ENCODE measurements around the gene EFNB1. TPM values are rescaled to one million over a fixed set of nuclear protein-coding genes. Genes with fewer than 3 reads are reported as not detected.

EFNB1 gene
- total and polyA plus RNA-seq, 2 experiments from 2014 or later, result 1.3 to 2.7 TPM

- H3K27me3 Mint-ChIP-seq (ENCODE audit: insufficient read depth, low read depth, poor library complexity), result peaks cover 9% of the 10 kb centered on the region
- no peaks in the 10 kb centered on the region for H3K9me2 ChIP-seq (ENCODE audit: insufficient read depth)
Observed at GRCh38 chrX:68852046-68852445, 23.2 kb downstream of the EFNB1 start.

More at GRCh38 chrX:68852046-68852445, 23.2 kb downstream of the EFNB1 start:
- no peaks in the 10 kb centered on the region for H3K36me3 ChIP-seq (ENCODE audit: insufficient read depth)
- H4K20me1 ChIP-seq (replicated peaks; ENCODE audit: insufficient read depth), result no peaks in the 10 kb centered on the region
- TF ChIP-seq NANOG (IDR thresholded peaks at IDR 0.05; ENCODE audit: borderline replicate concordance) (no peak), STAT1 (IDR thresholded peaks at IDR 0.05; ENCODE audit: unreplicated experiment) (no peak), ZNF331 (CRISPR knock-in tag; IDR thresholded peaks at IDR 0.05; ENCODE audit: low read depth) (no peak), EZH2 (IDR thresholded peaks at IDR 0.05; ENCODE audit: low read depth, unreplicated experiment) (no peak), ETS1 (IDR thresholded peaks at IDR 0.05) (no peak), ZNF462 (CRISPR knock-in tag; IDR thresholded peaks at IDR 0.05) (no peak), CREB1 (CRISPR knock-in tag; IDR thresholded peaks at IDR 0.05; ENCODE audit: low read depth) (no peak), POLR2AphosphoS5 (IDR thresholded peaks at IDR 0.05; ENCODE audit: low read depth) (no peak), EZH2phosphoT487 (IDR thresholded peaks at IDR 0.05; ENCODE audit: unreplicated experiment) (no peak), ZNF114 (CRISPR knock-in tag; IDR thresholded peaks at IDR 0.05) (no peak), JUNB (IDR thresholded peaks at IDR 0.05; ENCODE audit: unreplicated experiment) (no peak), REST (IDR thresholded peaks at IDR 0.05; ENCODE audit: unreplicated experiment) (no peak), CTCF (conservative IDR thresholded peaks at IDR 0.05; ENCODE audit: low read depth in 2 of 2) (no peak)
- H3K27me3 ChIP-seq (ENCODE audit: insufficient read depth), result peaks cover 7% of the 10 kb centered on the region; the same call in 1 of the 2 replicates
- peaks cover 8% of the 10 kb centered on the region for H3K4me1 ChIP-seq (ENCODE audit: insufficient read depth)
- no peaks in the 10 kb centered on the region for H3F3A ChIP-seq (replicated peaks; ENCODE audit: low read depth)
- no peaks in the 10 kb centered on the region for H3K9me3 Mint-ChIP-seq
- no peak overlapping the region for H3K4me3 ChIP-seq
- no peak overlapping the region for H3K27ac Mint-ChIP-seq
- H3K4me3 Mint-ChIP-seq, result no peak overlapping the region
- H3K27ac ChIP-seq (ENCODE audit: low read depth), result no peak overlapping the region
- H3K4me2 ChIP-seq, result no peak overlapping the region
- no peak overlapping the region for H2AFZ ChIP-seq
- no peak for ATAC-seq
- H3K4me1 Mint-ChIP-seq, result peaks cover 42% of the 10 kb centered on the region
- no peaks in the 10 kb centered on the region for H3K36me3 Mint-ChIP-seq (ENCODE audit: low read depth)
- DNase-seq (ENCODE audit: low spot score), result no peak
- H3K79me2 ChIP-seq (replicated peaks; ENCODE audit: insufficient read depth), result no peaks in the 10 kb centered on the region

Data from GM23338 (cell line).